Lung microvascular endothelial cell (primary cell): ENCODE measurements around the gene CFAP97D2. TPM values are rescaled to one million over a fixed set of nuclear protein-coding genes. Genes with fewer than 3 reads are reported as not detected.

ENCODE experiments used
- DNase-seq, 2 donors: peaks; one replicate each; pipeline versions ENCODE4 v3.0.0 to v3.0.0-alpha.2; 2010; ENCODE audit warnings: low read depth in 2 of 2
- total RNA-seq: library from RNA; depleted of rRNA; stranded (reverse); fragments of >200 nt; gene quantifications from 2 replicates; pipeline ENCODE4 v1.2.1, GENCODE V29; 2014

Gene CFAP97D2
- total RNA-seq, 1 donor from 2014 or later = not detected

DNA sequence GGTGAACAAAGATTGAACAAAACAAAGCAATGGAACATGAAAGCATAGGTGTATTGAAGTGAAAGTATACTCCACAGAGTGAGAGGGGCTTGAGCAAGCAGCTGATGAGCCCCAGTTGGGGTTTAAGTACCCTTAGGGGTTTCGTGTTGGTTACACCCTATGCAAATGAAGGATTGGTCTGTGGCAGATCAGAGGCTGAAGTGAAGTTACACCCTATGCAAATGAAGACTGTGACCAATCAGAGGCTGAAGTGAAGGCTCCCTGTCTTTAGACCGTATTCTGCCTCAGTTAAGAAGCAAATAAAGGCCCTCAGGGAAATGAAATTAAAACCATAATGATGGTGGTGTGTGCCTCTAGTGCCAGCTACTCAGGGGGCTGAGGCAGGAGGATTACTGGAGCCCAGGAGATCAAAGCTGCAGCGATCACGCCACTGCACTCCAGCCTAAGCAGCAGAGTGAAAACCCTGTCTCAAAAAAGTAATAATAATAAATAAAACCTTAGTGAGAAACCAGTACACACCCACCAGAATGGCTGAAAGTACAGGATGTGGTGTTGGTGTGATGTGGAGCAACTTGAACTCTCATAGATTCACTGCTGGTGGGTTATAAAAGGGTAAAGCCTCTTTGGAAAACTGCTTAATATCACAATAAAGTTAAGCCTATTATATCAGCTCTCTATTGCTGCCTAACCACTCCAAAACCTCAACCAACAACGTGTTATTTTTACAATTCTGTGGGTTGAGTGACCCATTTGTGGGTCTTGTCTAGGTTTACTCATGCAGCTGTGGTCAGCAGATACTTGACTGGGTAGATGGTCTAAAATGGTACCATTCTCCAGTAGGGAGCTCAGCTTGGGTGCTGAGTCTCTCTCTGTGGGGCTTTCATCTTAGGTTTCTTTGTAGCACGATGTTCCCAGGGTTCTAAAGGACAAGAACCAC lies 89.6 kb downstream of the CFAP97D2 start:
- no peak for DNase-seq

DNA sequence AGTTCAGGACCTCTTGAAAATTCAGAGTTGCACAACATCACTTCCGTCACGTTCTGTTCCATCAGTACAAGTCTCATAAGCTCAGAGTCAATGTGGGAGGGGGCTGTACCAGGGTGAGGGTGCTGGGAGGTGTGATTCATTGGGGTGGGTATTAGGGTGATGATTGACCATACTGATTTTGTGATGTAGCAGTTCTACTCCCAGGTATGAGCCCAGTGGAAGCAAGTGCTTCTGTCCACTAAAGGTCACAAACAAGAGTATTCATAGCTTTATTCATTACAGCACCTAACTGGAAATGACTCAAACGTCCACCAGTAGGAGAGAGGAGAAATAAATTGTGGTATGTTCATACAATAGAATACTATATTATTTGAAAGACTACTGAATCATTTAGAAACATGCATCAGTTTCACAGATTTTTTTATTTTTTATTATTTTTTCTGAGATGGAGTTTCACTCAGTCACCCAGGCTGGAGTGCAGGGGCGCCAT lies 90.3 kb downstream of the CFAP97D2 start:
- DNase-seq = no peak

Other genes starting within 250 kb of the CFAP97D2 start
- under 0.01 and 0.20 TPM in 2 replicates for gene C13orf46, start 205.2 kb upstream of the CFAP97D2 start, total RNA-seq
- gene RASA3, start 46.6 kb upstream of the CFAP97D2 start, total RNA-seq = 25.4 and 25.5 TPM in 2 replicates
- 27.5 and 31.9 TPM in 2 replicates for gene CDC16, start 55.6 kb downstream of the CFAP97D2 start, total RNA-seq
- gene UPF3A, start 102.3 kb downstream of the CFAP97D2 start, total RNA-seq = 8.3 and 24.8 TPM in 2 replicates
- gene CHAMP1, start 135.2 kb downstream of the CFAP97D2 start, total RNA-seq = 8.1 and 9.4 TPM in 2 replicates